Nephron (organoid): ENCODE measurements around the gene WDR20.
"Not testable (repeated sequence)": the region's sequence is repeated elsewhere in the genome, so short reads cannot be mapped to it uniquely, and the experiment has no call there.

ENCODE experiments used
- H3K27ac Mint-ChIP-seq, 3 experiments: 2 replicates each; pipeline ENCODE4 v1.8.0; 2020; ENCODE audit warnings: mixed read lengths in 3 of 3, mild to moderate bottlenecking in 2 of 3, moderate library complexity in 1 of 3
- H3K27me3 Mint-ChIP-seq: 2 replicates; pipeline ENCODE4 v1.8.0; 2021; ENCODE audit warnings: low read depth, mild to moderate bottlenecking, moderate library complexity, mixed read lengths
- H3K36me3 Mint-ChIP-seq: 2 replicates; pipeline ENCODE4 v1.8.0; 2020; ENCODE audit warnings: low read depth, mixed read lengths
- H3K4me1 Mint-ChIP-seq: 2 replicates; pipeline ENCODE4 v1.8.0; 2020; ENCODE audit warnings: mixed read lengths
- H3K4me3 Mint-ChIP-seq, 3 experiments: 2 replicates each; pipeline ENCODE4 v1.8.0; 2020; ENCODE audit warnings: mild to moderate bottlenecking in 3 of 3, mixed read lengths in 3 of 3, moderate library complexity in 2 of 3
- H3K9me3 Mint-ChIP-seq: 2 replicates; pipeline ENCODE4 v1.8.0; 2020; ENCODE audit warnings: mixed read lengths
- CTCF ChIP-seq, 3 experiments: fragments of 200-600 bp; sonication (generic); IDR thresholded peaks; one replicate each; pipeline ENCODE4 v1.5.0; 2021; ENCODE audit warnings: antibody characterized with exemption in 3 of 3; ENCODE audit not compliant: unreplicated experiment in 3 of 3

Gene WDR20

GRCh38 chr14:102095871-102096568, 43.7 kb upstream of the WDR20 start:
- peak overlapping the region; percentile 59 to 81 (median 72) for H3K27ac Mint-ChIP-seq
- peak overlapping the region in 2 of 3 experiments; percentile 22 to 26 for H3K4me3 Mint-ChIP-seq
- no peak for TF ChIP-seq CTCF (IDR thresholded peaks at IDR 0.05; ENCODE audit: unreplicated experiment in 3 of 3)
- H3K9me3 Mint-ChIP-seq = no peaks in the 10 kb centered on the region
- no peaks in the 10 kb centered on the region for H3K36me3 Mint-ChIP-seq
- no peaks in the 10 kb centered on the region for H3K27me3 Mint-ChIP-seq
- peaks cover 7% of the 10 kb centered on the region for H3K4me1 Mint-ChIP-seq

- Mint-ChIP-seq H3K36me3 (no peaks in the 10 kb centered on the region), H3K27me3 (no peaks in the 10 kb centered on the region), H3K9me3 (no peaks in the 10 kb centered on the region), H3K4me3 (peak overlapping the region in 2 of 3 experiments; percentile 22 to 26), H3K4me1 (peaks cover 7% of the 10 kb centered on the region), H3K27ac (peak overlapping the region; percentile 59 to 81 (median 72))
- peak; percentile 82 to 86 (median 84) for TF ChIP-seq CTCF (IDR thresholded peaks at IDR 0.05; ENCODE audit: unreplicated experiment in 3 of 3)
Observed at GRCh38 chr14:102096569-102097188, 43.0 kb upstream of the WDR20 start.

GRCh38 chr14:102097441-102098135, 42.1 kb upstream of the WDR20 start:
- Mint-ChIP-seq H3K27me3 (no peaks in the 10 kb centered on the region), H3K4me1 (peaks cover 7% of the 10 kb centered on the region), H3K9me3 (no peaks in the 10 kb centered on the region), H3K4me3 (no peak overlapping the region), H3K27ac (peak overlapping the region in 1 of 3 experiments; percentile 72), H3K36me3 (no peaks in the 10 kb centered on the region)
- TF ChIP-seq CTCF (IDR thresholded peaks at IDR 0.05; ENCODE audit: unreplicated experiment in 3 of 3) = no peak

- no peaks in the 10 kb centered on the region for H3K9me3 Mint-ChIP-seq
- no peak overlapping the region for H3K4me3 Mint-ChIP-seq
- H3K27me3 Mint-ChIP-seq = no peaks in the 10 kb centered on the region
- H3K4me1 Mint-ChIP-seq = no peaks in the 10 kb centered on the region
- no peak overlapping the region for H3K27ac Mint-ChIP-seq
- H3K36me3 Mint-ChIP-seq = no peaks in the 10 kb centered on the region
- no peak for TF ChIP-seq CTCF (IDR thresholded peaks at IDR 0.05; ENCODE audit: unreplicated experiment in 3 of 3)
Observed at GRCh38 chr14:102103062-102103695, 36.5 kb upstream of the WDR20 start.

- no peak overlapping the region for H3K4me3 Mint-ChIP-seq
- no peaks in the 10 kb centered on the region for H3K4me1 Mint-ChIP-seq
- H3K36me3 Mint-ChIP-seq = peaks cover 3% of the 10 kb centered on the region
- no peak overlapping the region for H3K27ac Mint-ChIP-seq
- H3K27me3 Mint-ChIP-seq = no peaks in the 10 kb centered on the region
- H3K9me3 Mint-ChIP-seq = peaks cover 7% of the 10 kb centered on the region
- no peak for TF ChIP-seq CTCF (IDR thresholded peaks at IDR 0.05; ENCODE audit: unreplicated experiment in 3 of 3)
Observed at GRCh38 chr14:102105369-102105768, 34.3 kb upstream of the WDR20 start.

GRCh38 chr14:102109332-102109731, 30.4 kb upstream of the WDR20 start:
- not testable (repeated sequence) for H3K27ac Mint-ChIP-seq, H3K27me3 Mint-ChIP-seq, H3K36me3 Mint-ChIP-seq, H3K9me3 Mint-ChIP-seq, H3K4me1 Mint-ChIP-seq, H3K4me3 Mint-ChIP-seq
